Measurements from ENCODE around the gene PELI1. TPM values are rescaled to one million over a fixed set of nuclear protein-coding genes. Genes with fewer than 3 reads are reported as not detected.

Gene PELI1
- total RNA-seq, 1 experiment from 2014 or later, result 61.0 TPM

GRCh38 chr2:64157792-64158191, 13.6 kb upstream of the PELI1 start:
- no peak overlapping the region for H2BK5ac ChIP-seq (ENCODE audit: insufficient read length, low read length)
- TF ChIP-seq CTCF (conservative IDR thresholded peaks at IDR 0.05), result no peak
- peaks cover under 1% of the 10 kb centered on the region; the same call in 1 of the 2 replicates for H3K4me1 ChIP-seq (ENCODE audit: insufficient read depth, low read length)
- no peak overlapping the region for H4K8ac ChIP-seq (replicated peaks; ENCODE audit: insufficient read length, low read depth, low read length)
- H3K4me2 ChIP-seq (ENCODE audit: insufficient read depth, insufficient read length, low read length), result no peak overlapping the region
- no peak overlapping the region for H4K5ac ChIP-seq (ENCODE audit: insufficient read length, low read depth, low read length)
- no peaks in the 10 kb centered on the region for H3K79me2 ChIP-seq (ENCODE audit: insufficient read depth, low read length)
- no peak overlapping the region for H3K18ac ChIP-seq (ENCODE audit: insufficient read length, low read depth, low read length)
- no peak overlapping the region for H4K91ac ChIP-seq (ENCODE audit: insufficient read length, low read depth, low read length)
- Mint-ChIP-seq H3K36me3 (ENCODE audit: insufficient read depth in 1 of 3, low read depth in 3 of 3) (no peaks in the 10 kb centered on the region), H3K27me3 (ENCODE audit: low read depth) (no peaks in the 10 kb centered on the region; the same call in 1 of the 2 replicates), H3K4me1 (peaks cover 5 to 6% of the 10 kb centered on the region in 2 experiments), H3K4me3 (no peak overlapping the region), H3K27ac (no peak overlapping the region), H3K9me3 (no peaks in the 10 kb centered on the region)
- H3K23me2 ChIP-seq (ENCODE audit: insufficient read length, low read depth, low read length, poor library complexity, severe bottlenecking), result no peaks in the 10 kb centered on the region
- no peak overlapping the region for H2BK20ac ChIP-seq (ENCODE audit: low read depth, low read length, poor library complexity, severe bottlenecking)
- H3K23ac ChIP-seq (ENCODE audit: insufficient read length, low read depth, low read length), result no peak overlapping the region
- no peak overlapping the region for H2BK12ac ChIP-seq (ENCODE audit: insufficient read length, low read depth, low read length)
- no peak overlapping the region for H2BK120ac ChIP-seq (ENCODE audit: low read depth, low read length, poor library complexity, severe bottlenecking)
- no peaks in the 10 kb centered on the region for H3K27me3 ChIP-seq (ENCODE audit: insufficient read depth, low read length)
- H3T11ph ChIP-seq (ENCODE audit: low read length), result no peak overlapping the region
- H3K56ac ChIP-seq (ENCODE audit: insufficient read length, low read depth, low read length), result no peak overlapping the region
- no peak overlapping the region for H3K9ac ChIP-seq (ENCODE audit: extremely low read depth, insufficient read length, low read length)
- H3K4ac ChIP-seq (ENCODE audit: low read depth, low read length), result no peak overlapping the region
- no peak overlapping the region for H3K27ac ChIP-seq (ENCODE audit: insufficient read length, low read depth, low read length)
- no peak overlapping the region for H2AK5ac ChIP-seq (ENCODE audit: insufficient read length, low read length)
- H3K14ac ChIP-seq (ENCODE audit: insufficient read depth, low read length), result no peak overlapping the region
- no peak overlapping the region for H2BK15ac ChIP-seq (ENCODE audit: low read depth, low read length)
- H4K20me1 ChIP-seq (ENCODE audit: control insufficient read depth, insufficient read depth, insufficient read length), result no peaks in the 10 kb centered on the region
- DNase-seq, result no peak
- H3K9me3 ChIP-seq (ENCODE audit: control insufficient read depth, low read depth, low read length), result no peaks in the 10 kb centered on the region
- H3K79me1 ChIP-seq (ENCODE audit: insufficient read depth, low read depth, low read length, poor library complexity, severe bottlenecking), result no peaks in the 10 kb centered on the region
- no peak overlapping the region for H2AFZ ChIP-seq (ENCODE audit: low read length)

Measured in H9 (cell line).